OCI-LY3 (cell line): ENCODE results near the gene CTXN3.

Source experiments
- H2AFZ ChIP-seq: fragments of 200-600, 300-600 bp; shearing (Covaris generic); 2 replicates; pipeline ENCODE4 v1.6.0; 2014; ENCODE audit warnings: antibody characterized with exemption, low read depth, low read length
- H3K27ac ChIP-seq: fragments of 200-600, 300-600 bp; sonication (generic); 2 replicates; pipeline ENCODE4 v1.5.1; 2014; ENCODE audit warnings: mild to moderate bottlenecking, low read length, moderate library complexity, mixed read lengths
- H3K27me3 ChIP-seq: fragments of 200-600, 300-600 bp; sonication (generic); 2 replicates; pipeline ENCODE4 v1.6.1; 2014; ENCODE audit warnings: low read depth, low read length, mixed read lengths
- H3K36me3 ChIP-seq: fragments of 200-600, 300-600 bp; sonication (generic); replicated peaks from 2 replicates; pipeline ENCODE3; 2014; ENCODE audit warnings: low read depth, low read length, mixed read lengths
- H3K4me1 ChIP-seq: fragments of 300-600, 200-600 bp; sonication (generic); 2 replicates; pipeline ENCODE4 v1.6.1; 2014; ENCODE audit warnings: low read length, mixed read lengths
- H3K4me2 ChIP-seq: fragments of 200-600, 300-600 bp; sonication (generic); 2 replicates; pipeline ENCODE4 v1.6.1; 2014; ENCODE audit warnings: low read length, mixed read lengths
- H3K4me3 ChIP-seq: fragments of 300-600, 200-600 bp; sonication (generic); 2 replicates; pipeline ENCODE4 v1.5.1; 2014; ENCODE audit warnings: antibody characterized with exemption, mild to moderate bottlenecking, low read length, moderate library complexity
- H3K79me2 ChIP-seq: fragments of 300-600, 200-600 bp; shearing (Covaris generic); 2 replicates; pipeline ENCODE4 v1.6.1; 2014; ENCODE audit warnings: mild to moderate bottlenecking, low read length, mixed read lengths
- H3K9ac ChIP-seq: fragments of 300-600, 200-600 bp; shearing (Covaris generic); 2 replicates; pipeline ENCODE4 v1.6.0; 2014; ENCODE audit warnings: mild to moderate bottlenecking, low read length, moderate library complexity
- H3K9me3 ChIP-seq: fragments of 200-600, 300-600 bp; shearing (Covaris generic); 2 replicates; pipeline ENCODE4 v1.6.1; 2014; ENCODE audit warnings: low read length, mixed read lengths; ENCODE audit not compliant: insufficient read depth
- H4K20me1 ChIP-seq: fragments of 200-600, 300-600 bp; sonication (generic); 2 replicates; pipeline ENCODE4 v1.6.1; 2016; ENCODE audit warnings: low read length, mixed read lengths; ENCODE audit not compliant: insufficient read depth
- EZH2phosphoT487 ChIP-seq: fragments of 200-600 bp; shearing (Covaris generic); IDR thresholded peaks from 2 replicates; pipeline ENCODE4 v1.6.1; 2018; ENCODE audit warnings: antibody characterized with exemption, mixed run types, low read depth
- TF ChIP-seq, protein P1 (sequence below): fragments of 200-600, 300-600 bp; sonication (generic); IDR thresholded peaks from 2 replicates; pipeline ENCODE4 v1.5.1; 2014; ENCODE audit warnings: antibody characterized with exemption, low read length, low read depth

CTXN3 gene

DNA sequence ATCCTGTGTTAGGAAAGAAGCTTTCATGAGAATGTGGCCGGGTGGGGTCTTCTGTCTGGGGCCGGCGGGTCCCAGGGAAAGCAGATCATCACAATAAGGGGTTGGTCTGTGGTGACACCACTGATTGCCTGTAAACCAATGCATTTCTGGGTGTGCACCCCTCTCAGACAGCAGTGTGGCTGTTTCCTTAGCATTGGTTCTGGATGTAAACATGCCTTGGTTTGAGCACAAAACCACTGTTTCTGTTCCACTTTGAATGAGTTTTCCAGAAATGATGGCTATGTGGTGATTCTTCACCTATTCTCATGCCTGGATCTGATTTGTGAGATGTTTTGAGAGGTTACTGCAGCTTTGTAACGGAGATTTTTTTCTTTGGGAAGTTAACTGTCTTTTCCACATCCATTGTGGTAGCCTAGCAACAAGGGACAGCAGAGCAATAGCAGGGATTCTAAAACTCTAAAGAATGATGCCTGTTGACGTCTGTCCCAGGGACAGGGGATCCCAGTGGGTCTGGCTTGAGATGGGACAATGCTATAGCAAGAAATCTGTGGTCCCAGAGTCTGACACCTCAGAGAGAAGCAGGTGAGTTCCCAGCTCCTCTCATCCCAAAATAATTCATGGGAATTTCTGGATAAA is 54.2 kb downstream of the CTXN3 start, which contains the start of gene CCDC192:
Gene CCDC192 (plus strand): TSS at position 466 of the 636 bp plus-strand sequence. CDS start 55 bp downstream, at position 521.
- no peak within 1 kb of the TSS for H3K27ac ChIP-seq
- no peaks in the 10 kb centered on the region for H3K27me3 ChIP-seq
- H2AFZ ChIP-seq = no peak within 1 kb of the TSS

DNA sequence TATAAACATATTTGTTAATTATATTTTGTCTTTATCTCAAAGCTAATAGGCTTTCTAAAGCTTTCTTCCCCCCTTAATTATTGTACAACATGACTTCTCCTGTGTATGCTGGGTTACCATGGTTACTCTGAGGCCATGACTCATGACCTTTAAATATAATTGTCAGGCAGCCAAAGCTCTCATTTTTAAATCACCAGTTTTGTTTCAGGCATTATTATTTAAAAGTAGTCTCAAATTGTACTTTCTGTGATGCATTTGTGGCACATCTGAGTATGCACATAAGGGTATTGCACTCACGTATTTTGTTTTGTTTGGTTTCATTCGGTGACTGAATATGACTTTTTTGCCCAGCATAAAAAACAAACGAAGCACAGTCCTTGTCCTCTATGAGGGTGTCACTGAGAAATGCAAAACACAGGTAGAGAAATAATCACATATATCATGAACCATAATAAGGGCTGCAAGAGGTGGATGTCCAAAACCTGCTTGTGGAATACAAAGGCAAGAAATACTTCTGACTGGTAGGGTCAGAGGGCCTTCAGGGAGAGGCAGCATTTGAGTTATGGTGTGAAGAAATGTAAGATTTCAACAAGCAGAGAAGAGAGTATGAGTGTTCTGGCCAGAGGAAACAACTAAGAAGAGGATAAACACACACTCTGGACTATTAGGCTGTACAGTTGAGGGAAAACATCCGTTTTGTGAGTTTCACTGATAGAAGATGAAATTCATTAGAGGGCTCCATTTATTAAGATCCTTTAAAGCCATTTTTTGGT is 56.4 kb downstream of the CTXN3 start:
- Histone ChIP-seq H3K27me3 (no peaks in the 10 kb centered on the region), H3K79me2 (no peaks in the 10 kb centered on the region), H3K9ac (no peak overlapping the region), H3K9me3 (no peaks in the 10 kb centered on the region), H2AFZ (no peak overlapping the region), H4K20me1 (no peaks in the 10 kb centered on the region), H3K4me1 (no peaks in the 10 kb centered on the region), H3K27ac (no peak overlapping the region), H3K36me3 (no peaks in the 10 kb centered on the region), H3K4me3 (no peak overlapping the region), H3K4me2 (no peak overlapping the region)
- TF ChIP-seq, protein P1, sequence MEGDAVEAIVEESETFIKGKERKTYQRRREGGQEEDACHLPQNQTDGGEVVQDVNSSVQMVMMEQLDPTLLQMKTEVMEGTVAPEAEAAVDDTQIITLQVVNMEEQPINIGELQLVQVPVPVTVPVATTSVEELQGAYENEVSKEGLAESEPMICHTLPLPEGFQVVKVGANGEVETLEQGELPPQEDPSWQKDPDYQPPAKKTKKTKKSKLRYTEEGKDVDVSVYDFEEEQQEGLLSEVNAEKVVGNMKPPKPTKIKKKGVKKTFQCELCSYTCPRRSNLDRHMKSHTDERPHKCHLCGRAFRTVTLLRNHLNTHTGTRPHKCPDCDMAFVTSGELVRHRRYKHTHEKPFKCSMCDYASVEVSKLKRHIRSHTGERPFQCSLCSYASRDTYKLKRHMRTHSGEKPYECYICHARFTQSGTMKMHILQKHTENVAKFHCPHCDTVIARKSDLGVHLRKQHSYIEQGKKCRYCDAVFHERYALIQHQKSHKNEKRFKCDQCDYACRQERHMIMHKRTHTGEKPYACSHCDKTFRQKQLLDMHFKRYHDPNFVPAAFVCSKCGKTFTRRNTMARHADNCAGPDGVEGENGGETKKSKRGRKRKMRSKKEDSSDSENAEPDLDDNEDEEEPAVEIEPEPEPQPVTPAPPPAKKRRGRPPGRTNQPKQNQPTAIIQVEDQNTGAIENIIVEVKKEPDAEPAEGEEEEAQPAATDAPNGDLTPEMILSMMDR = no peak
- TF ChIP-seq EZH2phosphoT487 = no peak

More for the DNA sequence above, 54.2 kb downstream of the CTXN3 start, which contains the start of gene CCDC192:
- H3K36me3 ChIP-seq = no peaks in the 10 kb centered on the region
- H3K4me1 ChIP-seq = no peaks in the 10 kb centered on the region
- no peaks in the 10 kb centered on the region for H3K79me2 ChIP-seq
- no peak within 1 kb of the TSS for H3K4me2 ChIP-seq
- no peaks in the 10 kb centered on the region for H3K9me3 ChIP-seq
- no peaks in the 10 kb centered on the region for H4K20me1 ChIP-seq
- H3K9ac ChIP-seq = no peak within 1 kb of the TSS
- H3K4me3 ChIP-seq = no peak within 1 kb of the TSS
- TF ChIP-seq, protein P1 = no peak
- no peak for TF ChIP-seq EZH2phosphoT487

DNA sequence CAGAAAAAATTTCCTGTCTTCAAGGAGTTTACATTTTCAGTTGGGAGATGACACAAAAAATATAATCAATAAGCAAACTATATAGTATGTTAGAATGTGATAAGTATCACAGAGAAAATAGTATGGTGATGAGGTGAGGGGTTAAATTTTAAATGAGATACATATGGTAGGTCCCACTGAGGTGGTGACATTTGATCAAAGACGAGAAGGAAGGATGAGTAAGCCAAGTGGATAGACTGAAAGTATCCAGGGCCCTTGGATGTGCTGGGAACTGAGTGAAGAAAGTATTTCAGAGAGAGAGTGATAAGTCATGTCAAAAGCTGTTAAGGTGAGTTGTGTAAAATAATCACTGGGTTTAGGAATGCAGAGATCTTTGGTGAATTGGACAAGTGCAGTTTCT is 57.8 kb downstream of the CTXN3 start:
- H3K79me2 ChIP-seq = no peaks in the 10 kb centered on the region
- H3K36me3 ChIP-seq = no peaks in the 10 kb centered on the region
- H3K27me3 ChIP-seq = no peaks in the 10 kb centered on the region
- no peaks in the 10 kb centered on the region for H4K20me1 ChIP-seq
- H3K4me3 ChIP-seq = no peak overlapping the region
- H3K9me3 ChIP-seq = no peaks in the 10 kb centered on the region
- H3K27ac ChIP-seq = no peak overlapping the region
- no peaks in the 10 kb centered on the region for H3K4me1 ChIP-seq
- H3K4me2 ChIP-seq = no peak overlapping the region
- H3K9ac ChIP-seq = no peak overlapping the region
- no peak overlapping the region for H2AFZ ChIP-seq
- TF ChIP-seq, protein P1 = no peak
- TF ChIP-seq EZH2phosphoT487 = no peak

DNA sequence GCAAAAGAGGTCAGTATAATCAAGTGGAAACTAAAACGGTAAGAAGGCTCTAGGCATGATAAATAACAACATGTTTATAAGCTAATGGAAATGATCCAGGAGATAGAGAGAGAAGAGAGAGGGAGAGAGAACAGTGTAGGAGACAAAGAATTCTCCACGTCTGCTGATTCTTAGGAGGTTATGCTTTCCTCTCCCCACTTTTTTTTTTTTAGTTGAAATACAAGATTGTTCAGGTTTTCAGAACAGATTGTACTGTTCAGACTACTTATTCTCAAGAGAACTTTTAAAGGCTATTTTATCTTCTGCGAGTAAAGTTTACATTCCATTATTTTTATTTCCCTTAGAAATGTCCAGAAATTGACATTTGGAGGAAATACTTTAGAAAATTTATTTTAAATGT is 58.3 kb downstream of the CTXN3 start:
- TF ChIP-seq EZH2phosphoT487 = no peak
- TF ChIP-seq, protein P1 = no peak

More for the DNA sequence above, 58.3 kb downstream of the CTXN3 start:
- Histone ChIP-seq H3K4me3 (no peak overlapping the region), H3K27me3 (no peaks in the 10 kb centered on the region), H3K4me1 (no peaks in the 10 kb centered on the region), H2AFZ (no peak overlapping the region), H3K9ac (no peak overlapping the region), H3K79me2 (no peaks in the 10 kb centered on the region), H3K27ac (no peak overlapping the region), H3K9me3 (no peaks in the 10 kb centered on the region), H3K4me2 (no peak overlapping the region), H4K20me1 (no peaks in the 10 kb centered on the region), H3K36me3 (no peaks in the 10 kb centered on the region)
